ENCODE measurements around the gene PLOD1. TPM values are rescaled to one million over a fixed set of nuclear protein-coding genes. Genes with fewer than 3 reads are reported as not detected.

The PLOD1 gene
- total and polyA plus RNA-seq, 2 of the 13 experiments (the other 11 are each of a cell fraction or from before 2014, with no cell fraction given), result 70.1 to 318 TPM

DNA sequence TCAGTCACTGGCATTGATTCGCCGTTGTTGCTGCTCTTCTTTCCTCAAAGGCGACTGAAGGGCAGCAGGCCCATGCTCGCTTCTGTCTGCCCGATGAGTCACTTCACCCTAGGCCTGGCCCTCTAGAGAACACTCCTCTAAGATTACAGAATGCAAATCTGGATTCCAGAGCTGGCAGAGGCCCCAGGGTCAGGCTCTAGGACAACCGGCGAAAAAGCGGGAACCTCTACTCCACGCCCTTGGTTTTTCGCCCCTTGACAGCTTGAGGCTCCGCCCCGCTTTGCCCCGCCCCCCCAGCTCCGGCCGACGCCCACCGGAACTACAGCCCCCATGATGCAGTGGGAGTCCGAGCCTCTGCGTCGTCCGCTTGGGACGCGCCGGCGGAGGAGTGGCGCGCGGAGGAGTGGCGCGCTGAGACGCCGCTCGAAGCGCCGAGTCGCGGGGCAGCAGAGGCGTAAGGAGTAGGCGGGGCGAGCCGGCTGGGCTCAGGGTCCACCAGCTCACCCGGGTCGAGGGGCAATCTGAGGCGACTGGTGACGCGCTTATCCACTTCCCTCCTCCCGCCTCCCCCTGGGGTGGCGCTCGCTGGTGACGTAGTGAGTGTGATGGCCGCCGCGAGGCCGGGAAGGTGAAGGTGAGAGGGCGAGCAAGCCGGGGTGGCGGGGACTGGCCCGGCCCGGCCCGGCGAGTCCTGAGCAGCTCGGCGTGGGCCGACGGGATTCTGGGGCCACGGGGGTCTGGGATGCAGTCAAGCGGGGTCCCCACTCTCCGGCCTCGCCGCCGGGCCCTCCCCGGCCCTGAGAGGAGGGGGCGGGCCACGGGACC, 45.5 kb downstream of the PLOD1 start, which contains the start of gene MFN2 (continued):
- TF ChIP-seq RARG (CRISPR knock-in tag; IDR thresholded peaks at IDR 0.05; ENCODE audit: low read depth) (no peak), SOX6 (IDR thresholded peaks at IDR 0.05) (no peak), SOX6 (CRISPR knock-in tag; IDR thresholded peaks at IDR 0.05) (peak; percentile 77; the same call in 1 of the 2 replicates), FOXO1 (CRISPR knock-in tag; IDR thresholded peaks at IDR 0.05) (no peak; the same call in none of the 2 replicates), PTBP1 (IDR thresholded peaks at IDR 0.05; ENCODE audit: low read depth, low read length, poor library complexity, severe bottlenecking) (no peak), ZNF382 (CRISPR knock-in tag; IDR thresholded peaks at IDR 0.05; ENCODE audit: borderline replicate concordance) (no peak), CAMTA2 (CRISPR knock-in tag; IDR thresholded peaks at IDR 0.05; ENCODE audit: borderline replicate concordance) (peak; percentile 17; the same call in 1 of the 2 replicates), MIER2 (CRISPR knock-in tag; IDR thresholded peaks at IDR 0.05) (no peak), ZNF501 (CRISPR knock-in tag; IDR thresholded peaks at IDR 0.05) (peak; percentile 84), ZNF510 (CRISPR knock-in tag; IDR thresholded peaks at IDR 0.05; ENCODE audit: low read depth) (0 out of 2 replicates have a peak, but pooled peaks have one; percentile 52), ZNF569 (CRISPR knock-in tag; IDR thresholded peaks at IDR 0.05; ENCODE audit: borderline replicate concordance) (no peak), HOXA9 (CRISPR knock-in tag; IDR thresholded peaks at IDR 0.05; ENCODE audit: borderline replicate concordance) (0 out of 2 replicates have a peak, but pooled peaks have one; percentile 48), ZNF660 (CRISPR knock-in tag; IDR thresholded peaks at IDR 0.05; ENCODE audit: borderline replicate concordance, low read depth) (no peak)
- TF ChIP-seq, protein P1, sequence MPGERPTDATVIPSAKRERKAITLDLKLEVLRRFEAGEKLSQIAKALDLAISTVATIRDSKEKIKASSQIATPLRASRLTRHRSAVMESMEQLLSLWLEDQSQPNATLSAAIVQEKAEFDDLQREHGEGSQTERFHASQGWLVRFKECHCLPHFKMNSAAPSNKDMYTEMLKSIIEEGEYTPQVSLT (CRISPR knock-in tag; IDR thresholded peaks at IDR 0.05; ENCODE audit: borderline replicate concordance, low read depth), result no peak
- TF ChIP-seq, protein P2, sequence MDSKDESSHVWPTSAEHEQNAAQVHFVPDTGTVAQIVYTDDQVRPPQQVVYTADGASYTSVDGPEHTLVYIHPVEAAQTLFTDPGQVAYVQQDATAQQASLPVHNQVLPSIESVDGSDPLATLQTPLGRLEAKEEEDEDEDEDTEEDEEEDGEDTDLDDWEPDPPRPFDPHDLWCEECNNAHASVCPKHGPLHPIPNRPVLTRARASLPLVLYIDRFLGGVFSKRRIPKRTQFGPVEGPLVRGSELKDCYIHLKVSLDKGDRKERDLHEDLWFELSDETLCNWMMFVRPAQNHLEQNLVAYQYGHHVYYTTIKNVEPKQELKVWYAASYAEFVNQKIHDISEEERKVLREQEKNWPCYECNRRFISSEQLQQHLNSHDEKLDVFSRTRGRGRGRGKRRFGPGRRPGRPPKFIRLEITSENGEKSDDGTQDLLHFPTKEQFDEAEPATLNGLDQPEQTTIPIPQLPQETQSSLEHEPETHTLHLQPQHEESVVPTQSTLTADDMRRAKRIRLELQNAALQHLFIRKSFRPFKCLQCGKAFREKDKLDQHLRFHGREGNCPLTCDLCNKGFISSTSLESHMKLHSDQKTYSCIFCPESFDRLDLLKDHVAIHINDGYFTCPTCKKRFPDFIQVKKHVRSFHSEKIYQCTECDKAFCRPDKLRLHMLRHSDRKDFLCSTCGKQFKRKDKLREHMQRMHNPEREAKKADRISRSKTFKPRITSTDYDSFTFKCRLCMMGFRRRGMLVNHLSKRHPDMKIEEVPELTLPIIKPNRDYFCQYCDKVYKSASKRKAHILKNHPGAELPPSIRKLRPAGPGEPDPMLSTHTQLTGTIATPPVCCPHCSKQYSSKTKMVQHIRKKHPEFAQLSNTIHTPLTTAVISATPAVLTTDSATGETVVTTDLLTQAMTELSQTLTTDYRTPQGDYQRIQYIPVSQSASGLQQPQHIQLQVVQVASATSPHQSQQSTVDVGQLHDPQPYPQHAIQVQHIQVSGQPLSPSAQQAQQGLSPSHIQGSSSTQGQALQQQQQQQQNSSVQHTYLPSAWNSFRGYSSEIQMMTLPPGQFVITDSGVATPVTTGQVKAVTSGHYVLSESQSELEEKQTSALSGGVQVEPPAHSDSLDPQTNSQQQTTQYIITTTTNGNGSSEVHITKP (CRISPR knock-in tag; IDR thresholded peaks at IDR 0.05; ENCODE audit: low read depth), result 0 out of 2 replicates have a peak, but pooled peaks have one; percentile 34
- TF ChIP-seq, protein P3, sequence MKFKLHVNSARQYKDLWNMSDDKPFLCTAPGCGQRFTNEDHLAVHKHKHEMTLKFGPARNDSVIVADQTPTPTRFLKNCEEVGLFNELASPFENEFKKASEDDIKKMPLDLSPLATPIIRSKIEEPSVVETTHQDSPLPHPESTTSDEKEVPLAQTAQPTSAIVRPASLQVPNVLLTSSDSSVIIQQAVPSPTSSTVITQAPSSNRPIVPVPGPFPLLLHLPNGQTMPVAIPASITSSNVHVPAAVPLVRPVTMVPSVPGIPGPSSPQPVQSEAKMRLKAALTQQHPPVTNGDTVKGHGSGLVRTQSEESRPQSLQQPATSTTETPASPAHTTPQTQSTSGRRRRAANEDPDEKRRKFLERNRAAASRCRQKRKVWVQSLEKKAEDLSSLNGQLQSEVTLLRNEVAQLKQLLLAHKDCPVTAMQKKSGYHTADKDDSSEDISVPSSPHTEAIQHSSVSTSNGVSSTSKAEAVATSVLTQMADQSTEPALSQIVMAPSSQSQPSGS (CRISPR knock-in tag; IDR thresholded peaks at IDR 0.05), result peak; percentile 80
- TF ChIP-seq, protein P4, sequence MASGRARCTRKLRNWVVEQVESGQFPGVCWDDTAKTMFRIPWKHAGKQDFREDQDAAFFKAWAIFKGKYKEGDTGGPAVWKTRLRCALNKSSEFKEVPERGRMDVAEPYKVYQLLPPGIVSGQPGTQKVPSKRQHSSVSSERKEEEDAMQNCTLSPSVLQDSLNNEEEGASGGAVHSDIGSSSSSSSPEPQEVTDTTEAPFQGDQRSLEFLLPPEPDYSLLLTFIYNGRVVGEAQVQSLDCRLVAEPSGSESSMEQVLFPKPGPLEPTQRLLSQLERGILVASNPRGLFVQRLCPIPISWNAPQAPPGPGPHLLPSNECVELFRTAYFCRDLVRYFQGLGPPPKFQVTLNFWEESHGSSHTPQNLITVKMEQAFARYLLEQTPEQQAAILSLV (CRISPR knock-in tag; IDR thresholded peaks at IDR 0.05; ENCODE audit: borderline replicate concordance), result peak; percentile 58; the same call in 1 of the 2 replicates
